AG10803 (cell line): ENCODE results near the gene CFAP53.
"Not testable (repeated sequence)": the region's sequence is repeated elsewhere in the genome, so short reads cannot be mapped to it uniquely, and the experiment has no call there.

Source experiments
- DNase-seq: peaks from one replicate; pipeline ENCODE4 v3.0.0; 2010; ENCODE audit warnings: low read depth
- H3K4me3 ChIP-seq: 2 replicates; pipeline ENCODE4 v1.5.1; 2011; ENCODE audit warnings: mild to moderate bottlenecking, low read length, control low read depth
- TF ChIP-seq, protein P1 (sequence below): conservative IDR thresholded peaks from 2 replicates; pipeline ENCODE4 v1.5.1; 2011; ENCODE audit warnings: mild to moderate bottlenecking, low read length, control low read depth, inconsistent platforms

CFAP53 gene

GRCh38 chr18:50268022-50268747, 1.9 kb upstream of the CFAP53 start:
- H3K4me3 ChIP-seq: peak overlapping the region; percentile 65
- TF ChIP-seq, protein P1, sequence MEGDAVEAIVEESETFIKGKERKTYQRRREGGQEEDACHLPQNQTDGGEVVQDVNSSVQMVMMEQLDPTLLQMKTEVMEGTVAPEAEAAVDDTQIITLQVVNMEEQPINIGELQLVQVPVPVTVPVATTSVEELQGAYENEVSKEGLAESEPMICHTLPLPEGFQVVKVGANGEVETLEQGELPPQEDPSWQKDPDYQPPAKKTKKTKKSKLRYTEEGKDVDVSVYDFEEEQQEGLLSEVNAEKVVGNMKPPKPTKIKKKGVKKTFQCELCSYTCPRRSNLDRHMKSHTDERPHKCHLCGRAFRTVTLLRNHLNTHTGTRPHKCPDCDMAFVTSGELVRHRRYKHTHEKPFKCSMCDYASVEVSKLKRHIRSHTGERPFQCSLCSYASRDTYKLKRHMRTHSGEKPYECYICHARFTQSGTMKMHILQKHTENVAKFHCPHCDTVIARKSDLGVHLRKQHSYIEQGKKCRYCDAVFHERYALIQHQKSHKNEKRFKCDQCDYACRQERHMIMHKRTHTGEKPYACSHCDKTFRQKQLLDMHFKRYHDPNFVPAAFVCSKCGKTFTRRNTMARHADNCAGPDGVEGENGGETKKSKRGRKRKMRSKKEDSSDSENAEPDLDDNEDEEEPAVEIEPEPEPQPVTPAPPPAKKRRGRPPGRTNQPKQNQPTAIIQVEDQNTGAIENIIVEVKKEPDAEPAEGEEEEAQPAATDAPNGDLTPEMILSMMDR: peak; percentile 64
- DNase-seq: peak; percentile 59

- no peak overlapping the region for H3K4me3 ChIP-seq
- TF ChIP-seq, protein P1: no peak
- no peak for DNase-seq
Observed at GRCh38 chr18:50262977-50263376, 3.3 kb downstream of the CFAP53 start.

DNA sequence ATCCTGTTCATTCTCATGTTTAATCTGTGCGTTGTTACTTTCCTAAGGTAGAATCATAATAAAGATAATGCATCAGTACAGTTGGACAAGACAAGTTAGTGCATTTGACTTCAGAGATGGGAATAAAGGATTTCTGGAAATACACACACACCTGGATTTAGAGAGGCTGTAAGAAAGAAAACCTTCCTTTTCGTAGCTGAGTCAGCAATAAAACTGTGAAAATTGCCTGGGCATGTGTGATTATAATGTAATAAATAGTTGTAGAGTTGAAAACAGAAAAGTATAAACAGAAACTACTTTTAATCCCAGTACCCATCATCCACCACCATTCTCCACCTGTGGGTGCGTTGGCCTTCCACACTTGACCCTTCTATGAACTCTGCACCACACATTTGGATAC, 15.4 kb downstream of the CFAP53 start:
- DNase-seq: no peak
- TF ChIP-seq, protein P1: no peak

DNA sequence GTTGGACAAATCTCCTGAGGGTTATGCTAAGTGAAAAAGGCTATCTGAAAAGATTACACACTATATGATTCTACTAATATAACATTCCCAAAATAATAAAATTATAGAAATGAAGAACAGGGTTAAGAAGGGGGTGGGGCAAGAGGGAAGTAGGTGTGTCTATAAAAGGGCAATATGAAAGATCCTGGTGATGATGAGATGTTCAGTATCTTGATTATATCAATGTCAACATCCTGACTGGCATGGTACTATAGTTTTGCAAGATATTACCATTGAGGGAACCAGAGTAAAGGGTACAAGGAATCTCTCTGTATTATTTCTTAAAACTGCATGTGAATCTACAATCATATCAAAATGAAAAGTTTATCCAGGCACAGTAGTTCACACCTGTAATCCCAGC, 16.7 kb downstream of the CFAP53 start:
- H3K4me3 ChIP-seq: no peak overlapping the region
- no peak for DNase-seq
- TF ChIP-seq, protein P1: no peak

More for the DNA sequence above, 15.4 kb downstream of the CFAP53 start:
- no peak overlapping the region for H3K4me3 ChIP-seq

DNA sequence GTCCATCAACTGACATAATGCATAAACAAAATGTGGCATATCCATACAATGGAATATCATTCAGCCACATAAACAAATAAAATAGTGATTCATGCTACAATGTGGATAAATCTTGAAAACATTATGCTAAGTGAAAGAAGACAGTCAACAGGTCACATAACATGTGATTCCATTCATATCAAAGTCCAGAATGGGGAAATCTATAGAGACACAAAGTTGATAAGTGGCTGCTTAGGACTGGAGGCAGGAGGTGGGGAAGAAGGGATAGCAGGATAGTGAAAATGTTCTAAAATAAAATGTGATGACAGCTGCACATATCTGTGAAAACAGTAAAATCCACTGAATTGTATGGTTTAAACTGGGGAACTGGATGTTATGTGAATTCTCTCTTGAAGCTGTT, 18.7 kb downstream of the CFAP53 start:
- no peak for DNase-seq
- no peak overlapping the region for H3K4me3 ChIP-seq

GRCh38 chr18:50241768-50242167, 24.5 kb downstream of the CFAP53 start:
- H3K4me3 ChIP-seq, DNase-seq: not testable (repeated sequence)

More for the DNA sequence above, 18.7 kb downstream of the CFAP53 start:
- TF ChIP-seq, protein P1: no peak

GRCh38 chr18:50240080-50240563, 26.2 kb downstream of the CFAP53 start:
- no peak for DNase-seq

More at GRCh38 chr18:50240080-50240563, 26.2 kb downstream of the CFAP53 start:
- no peak overlapping the region for H3K4me3 ChIP-seq
- TF ChIP-seq, protein P1: no peak
